ENCODE measurements around the gene ST6GALNAC5.
A peak's percentile ranks its signal among the peaks of the same experiment; 100 is the strongest.
"Not testable (repeated sequence)": the region's sequence is repeated elsewhere in the genome, so short reads cannot be mapped to it uniquely, and the experiment has no call there.

ST6GALNAC5 gene

DNA sequence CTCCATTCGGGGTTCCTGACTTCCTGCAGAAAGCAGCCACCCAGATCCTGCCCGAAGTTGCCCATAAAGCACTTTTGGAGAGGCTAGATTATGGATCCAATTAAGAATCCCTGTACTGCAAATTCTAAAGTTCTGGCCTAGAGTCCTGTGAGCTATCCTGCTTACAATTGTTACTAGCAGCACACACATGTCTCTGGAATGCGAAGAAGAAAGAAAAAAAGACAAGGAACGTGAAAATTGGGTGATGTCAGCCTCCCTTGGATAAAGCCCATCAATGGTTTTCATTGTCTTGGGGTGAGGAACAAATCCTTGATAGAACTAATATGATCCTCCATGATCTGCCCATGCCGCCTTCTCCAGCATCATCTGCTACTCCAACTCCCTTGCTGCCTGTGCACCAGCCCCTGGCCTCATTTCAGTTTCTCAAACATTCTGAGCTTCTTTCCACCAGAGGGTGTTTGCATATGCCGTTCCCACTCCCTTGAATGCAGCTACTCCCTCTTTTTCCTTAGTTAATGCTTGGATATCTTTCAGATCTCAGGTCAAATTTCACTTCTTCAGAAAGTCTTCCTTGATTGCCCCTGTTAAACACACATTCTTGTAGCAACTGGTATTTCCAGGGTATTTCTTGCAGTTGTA is 94.0 kb downstream of the ST6GALNAC5 start:
- DNase-seq (ENCODE audit: extremely low read depth, low read depth) = no peak
- TF ChIP-seq CTCF (IDR thresholded peaks at IDR 0.05; ENCODE audit: low read depth, low read length) = no peak

DNA sequence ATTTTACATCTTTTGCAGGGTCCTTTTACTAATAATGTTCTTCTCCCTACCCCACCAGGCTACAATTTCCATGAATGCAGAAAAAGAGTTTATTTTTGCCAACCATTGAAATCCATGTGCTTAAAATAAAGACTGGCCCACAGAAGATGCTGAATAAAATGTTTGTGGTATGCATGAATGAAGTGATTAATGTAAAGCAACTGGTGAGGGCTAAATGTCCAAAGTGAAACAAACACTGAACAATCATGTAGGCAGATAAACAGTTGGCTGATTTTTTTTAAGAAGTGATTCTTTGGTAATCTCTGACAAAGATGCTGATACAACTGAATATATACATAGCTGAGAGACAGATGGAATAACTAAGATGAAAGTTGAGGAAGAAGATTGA is 94.5 kb downstream of the ST6GALNAC5 start:
- no peak for TF ChIP-seq CTCF (IDR thresholded peaks at IDR 0.05; ENCODE audit: low read depth, low read length)
- DNase-seq (ENCODE audit: extremely low read depth, low read depth) = no peak

DNA sequence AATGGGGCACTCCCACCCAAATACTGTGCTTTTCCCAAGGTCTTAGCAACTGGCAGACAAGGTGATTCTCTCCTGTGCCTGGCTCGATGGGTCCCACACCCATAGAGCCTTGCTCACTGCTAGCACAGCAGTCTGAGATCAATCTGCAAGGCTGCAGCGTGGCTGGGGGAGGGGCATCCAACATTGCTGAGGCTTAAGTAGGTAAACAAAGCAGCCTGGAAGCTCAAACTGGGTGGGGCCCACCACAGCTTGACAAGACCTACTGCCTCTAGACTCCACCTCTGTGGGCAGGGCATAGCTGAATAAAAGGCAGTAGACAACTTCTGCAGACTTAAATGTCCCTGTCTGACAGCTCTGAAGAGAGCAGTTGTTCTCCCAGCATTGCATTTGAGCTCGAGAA is 114.0 kb downstream of the ST6GALNAC5 start:
- DNase-seq (ENCODE audit: extremely low read depth, low read depth) = not testable (repeated sequence)

DNA sequence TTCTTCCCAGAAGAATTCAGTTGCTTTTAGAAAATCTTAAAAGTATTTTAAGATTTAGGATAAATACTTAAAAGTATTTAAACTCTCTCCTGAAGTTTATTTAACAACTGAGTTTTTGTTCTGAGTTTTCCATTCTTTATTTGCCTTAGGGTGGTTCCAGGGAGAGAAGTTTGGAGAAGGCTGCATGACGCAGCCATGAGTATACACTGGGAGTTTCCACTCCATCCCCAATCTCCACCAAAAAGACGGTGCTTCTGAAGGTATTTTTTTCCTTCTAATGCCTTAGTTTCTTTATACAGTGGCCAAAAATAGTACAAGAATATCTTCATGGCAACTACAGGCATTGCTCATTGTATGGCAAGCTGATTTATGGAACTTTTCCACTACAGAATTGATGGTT is 122.7 kb downstream of the ST6GALNAC5 start:
- TF ChIP-seq CTCF (IDR thresholded peaks at IDR 0.05; ENCODE audit: low read depth, low read length) = no peak
- no peak for DNase-seq (ENCODE audit: extremely low read depth, low read depth)

DNA sequence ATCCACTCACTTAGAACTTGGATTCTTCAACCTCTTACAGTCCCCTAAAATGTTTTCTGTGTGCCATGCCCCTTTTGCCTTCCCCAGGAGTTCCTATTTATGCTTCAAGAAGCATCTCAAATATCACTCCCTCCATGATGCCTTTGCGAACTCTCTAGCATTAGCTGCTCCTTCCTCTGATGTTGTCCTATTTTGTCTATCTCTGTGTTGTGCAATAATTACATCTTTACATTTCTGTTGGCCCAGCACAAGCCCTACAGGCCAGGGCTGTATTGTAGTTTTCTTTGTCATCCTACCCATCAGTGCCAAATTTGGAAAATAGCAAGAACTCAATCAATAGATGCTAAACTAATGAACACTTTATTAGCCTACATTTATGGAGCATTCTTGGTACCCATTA is 125.8 kb downstream of the ST6GALNAC5 start:
- DNase-seq (ENCODE audit: extremely low read depth, low read depth) = no peak
- no peak for TF ChIP-seq CTCF (IDR thresholded peaks at IDR 0.05; ENCODE audit: low read depth, low read length)

GRCh38 chr1:76998582-76999223 is 131.4 kb downstream of the ST6GALNAC5 start:
- TF ChIP-seq CTCF (IDR thresholded peaks at IDR 0.05; ENCODE audit: low read depth, low read length) = no peak
- DNase-seq (ENCODE audit: extremely low read depth, low read depth) = peak; percentile 23

DNA sequence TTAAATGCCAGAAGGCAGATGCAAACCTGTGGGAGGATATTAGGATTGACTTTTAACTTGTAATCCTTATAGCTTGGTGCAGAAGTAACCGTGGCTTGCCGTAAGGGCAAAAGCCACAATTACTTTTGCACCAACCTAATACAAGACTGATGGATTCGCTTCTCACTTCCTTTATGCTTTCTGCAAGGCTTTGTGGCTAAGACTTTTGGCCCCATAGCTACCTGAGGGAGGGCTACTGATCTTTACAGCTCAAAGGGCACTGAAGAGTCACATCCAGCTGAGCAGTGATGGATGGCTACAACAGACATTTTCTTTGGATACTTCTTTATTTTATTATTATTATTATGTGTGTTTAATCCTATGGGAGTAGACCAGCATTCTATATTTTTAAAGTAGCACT is 140.4 kb downstream of the ST6GALNAC5 start:
- DNase-seq (ENCODE audit: extremely low read depth, low read depth) = no peak
- no peak for TF ChIP-seq CTCF (IDR thresholded peaks at IDR 0.05; ENCODE audit: low read depth, low read length)

DNA sequence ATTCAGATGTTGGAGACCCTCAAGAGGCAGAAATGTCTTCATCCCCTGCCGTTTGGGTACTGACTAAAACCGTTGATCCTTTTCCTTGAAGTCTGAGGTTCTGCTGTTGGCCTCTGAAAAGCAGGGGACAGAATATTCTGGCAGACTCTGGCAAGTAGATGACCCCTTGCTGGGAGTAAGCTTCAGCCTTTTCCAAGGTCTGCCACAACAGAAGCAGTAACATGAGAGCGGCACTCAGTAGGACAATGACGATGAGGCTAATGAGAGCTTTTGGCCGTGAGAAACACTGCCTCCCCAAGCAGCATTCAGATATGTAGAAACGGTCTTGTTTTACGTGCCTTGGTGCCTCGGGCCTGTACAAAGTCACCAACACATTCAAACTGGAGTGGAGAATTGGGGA is 143.7 kb downstream of the ST6GALNAC5 start:
- no peak for DNase-seq (ENCODE audit: extremely low read depth, low read depth)
- TF ChIP-seq CTCF (IDR thresholded peaks at IDR 0.05; ENCODE audit: low read depth, low read length) = no peak

Data from AG09319 (cell line).